Activated T-cell treated with anti-CD3 and anti-CD28 coated beads, Interleukin-2, amount 50 U/mL, for 48 hours (primary cell): Measurements from ENCODE around the gene EIF3M.
A peak's percentile ranks its signal among the peaks of the same experiment; 100 is the strongest.

Experiments
- DNase-seq, 2 experiments: peaks; one replicate each; pipeline ENCODE4 v3.0.0-alpha.2; 2020

Gene EIF3M

DNA sequence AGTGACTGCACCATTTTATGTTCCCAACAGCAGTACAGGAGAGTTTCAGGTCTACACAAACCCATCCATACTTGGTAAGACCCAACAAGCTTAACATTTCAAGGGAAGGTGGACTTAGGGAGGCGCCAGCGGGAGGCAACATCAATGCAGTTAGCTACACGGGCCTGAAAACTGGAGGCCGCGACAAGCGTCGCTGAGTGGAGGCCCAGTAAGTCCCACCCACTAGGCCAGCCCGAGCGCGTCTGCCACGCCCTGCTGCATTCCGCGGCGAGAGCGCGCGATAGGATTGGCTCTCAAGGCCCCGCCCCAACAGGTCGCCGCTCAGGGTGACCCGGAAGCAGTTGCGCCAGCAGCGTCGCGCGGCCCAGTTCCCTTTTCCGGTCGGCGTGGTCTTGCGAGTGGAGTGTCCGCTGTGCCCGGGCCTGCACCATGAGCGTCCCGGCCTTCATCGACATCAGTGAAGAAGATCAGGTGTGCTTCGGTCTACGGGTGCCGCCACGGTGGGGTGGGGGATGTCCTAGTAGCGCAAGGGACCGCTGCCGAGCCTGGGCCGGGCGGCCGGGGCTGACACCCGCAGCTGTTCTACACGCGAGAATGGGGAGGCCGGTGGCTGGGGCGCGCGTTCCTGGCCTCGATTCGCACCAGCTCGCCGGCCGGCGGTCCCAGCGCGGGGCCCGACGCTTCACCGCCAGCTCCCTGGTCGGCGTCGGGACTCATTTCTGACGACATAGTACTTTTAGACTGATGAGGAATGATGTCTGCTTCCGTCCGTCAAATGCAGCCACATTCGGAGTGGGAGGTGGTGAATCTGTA is at the start of gene EIF3M:
EIF3M (plus strand) TSS at position 373 of the 813 bp plus-strand sequence; CDS start at position 430, 57 bp downstream.
- peak; percentile 96 to 97 for DNase-seq

DNA sequence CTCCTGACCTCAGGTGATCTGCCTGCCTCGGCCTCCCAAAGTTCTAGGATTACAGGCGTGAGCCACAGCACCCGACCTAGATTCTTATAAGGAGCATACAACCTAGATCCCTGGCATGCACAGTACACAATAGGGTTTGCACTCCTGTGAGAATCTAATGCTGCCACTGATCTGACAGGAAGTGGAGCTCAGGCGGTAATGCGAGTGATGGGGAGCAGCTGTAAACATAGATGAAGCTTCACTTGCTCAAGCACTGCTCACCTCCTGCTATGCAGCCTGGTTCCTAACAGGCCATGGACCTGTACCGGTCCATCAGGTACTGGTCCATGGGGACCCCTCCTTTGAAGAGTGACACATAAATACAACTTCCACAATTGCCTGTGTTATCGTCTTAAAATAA is 44.8 kb upstream of the EIF3M start:
- DNase-seq, result no peak

DNA sequence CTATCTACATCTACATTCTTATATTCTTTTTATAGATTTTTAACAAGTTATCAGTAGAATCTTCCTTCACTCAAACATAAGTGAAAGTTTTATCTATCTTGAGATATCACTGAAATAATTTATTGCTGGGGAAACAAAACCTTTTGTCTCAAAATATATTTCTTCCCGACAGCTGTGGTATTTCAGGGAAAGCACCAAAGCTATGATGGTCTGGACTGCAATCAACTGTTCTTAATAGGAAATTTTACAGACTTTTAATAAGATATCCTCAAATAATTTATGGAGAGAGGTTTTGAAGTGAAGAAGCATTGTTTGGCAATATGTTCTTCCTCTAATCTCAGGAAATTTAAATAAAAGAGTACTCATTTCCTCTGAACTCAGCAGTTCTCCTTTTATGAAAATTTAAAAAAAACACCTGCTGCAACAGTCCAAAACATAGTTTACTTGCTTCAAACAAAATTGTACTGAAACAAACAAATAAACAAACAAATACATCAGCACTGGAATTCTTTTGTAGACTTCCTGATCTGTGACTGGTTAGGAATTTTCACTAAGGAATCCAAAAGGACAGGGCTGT is 33.9 kb upstream of the EIF3M start:
- no peak for DNase-seq

DNA sequence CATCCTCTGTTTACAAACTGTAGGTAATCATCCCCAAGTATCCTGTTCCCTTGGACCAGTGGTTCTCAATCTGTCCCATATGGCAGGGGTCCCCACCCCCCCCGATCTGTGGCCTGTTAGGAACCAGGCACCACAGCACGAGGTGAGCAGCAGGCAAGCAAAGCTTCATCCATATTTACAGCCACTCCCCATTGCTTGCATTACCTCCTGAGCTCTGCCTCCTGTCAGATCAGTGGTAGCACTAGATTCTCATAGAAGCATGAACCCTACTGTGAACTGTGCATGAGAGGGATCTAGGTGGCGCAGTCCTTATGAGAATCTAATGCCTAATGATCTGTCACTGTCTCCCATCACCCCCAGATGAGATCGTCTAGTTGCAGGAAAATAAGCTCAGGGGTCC is 33.4 kb upstream of the EIF3M start:
- DNase-seq, result no peak

DNA sequence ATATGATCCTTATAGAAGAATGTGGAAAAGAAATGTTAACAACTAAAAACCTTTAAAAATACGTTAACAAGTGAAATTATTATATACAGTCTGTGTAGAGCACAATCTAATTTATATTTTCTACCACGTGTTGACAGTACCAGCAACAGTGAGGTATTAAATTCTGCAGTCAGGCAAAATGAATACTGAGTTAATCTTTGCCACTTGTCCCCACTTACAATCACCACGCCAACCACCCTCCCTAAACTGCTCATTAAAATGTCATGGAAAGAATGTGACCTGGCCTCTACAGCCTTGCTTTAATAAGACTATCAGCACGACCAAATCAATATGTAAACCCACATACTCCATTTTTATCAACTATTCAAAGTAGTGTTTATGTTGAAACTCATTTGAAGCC is 28.5 kb upstream of the EIF3M start:
- no peak for DNase-seq

DNA sequence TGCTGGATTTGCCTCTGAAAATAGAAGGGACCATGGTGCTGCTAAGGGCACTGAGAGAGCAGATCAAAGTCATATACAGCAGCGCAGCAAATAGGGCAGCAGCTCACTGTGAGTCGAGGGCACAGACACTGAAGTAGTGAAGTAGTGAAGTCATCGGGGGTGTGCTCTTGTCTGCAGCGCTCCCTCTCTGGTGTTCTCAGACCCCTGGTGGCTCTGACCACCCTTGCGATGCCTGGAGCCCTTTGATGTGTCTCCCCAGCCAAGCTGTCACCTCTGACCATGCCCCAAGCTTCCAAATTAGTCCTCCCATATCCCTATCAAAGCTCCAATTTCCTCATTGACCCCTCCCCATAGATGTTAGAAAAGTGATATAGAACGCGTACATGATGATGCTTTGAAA is 27.7 kb upstream of the EIF3M start:
- DNase-seq, result no peak

DNA sequence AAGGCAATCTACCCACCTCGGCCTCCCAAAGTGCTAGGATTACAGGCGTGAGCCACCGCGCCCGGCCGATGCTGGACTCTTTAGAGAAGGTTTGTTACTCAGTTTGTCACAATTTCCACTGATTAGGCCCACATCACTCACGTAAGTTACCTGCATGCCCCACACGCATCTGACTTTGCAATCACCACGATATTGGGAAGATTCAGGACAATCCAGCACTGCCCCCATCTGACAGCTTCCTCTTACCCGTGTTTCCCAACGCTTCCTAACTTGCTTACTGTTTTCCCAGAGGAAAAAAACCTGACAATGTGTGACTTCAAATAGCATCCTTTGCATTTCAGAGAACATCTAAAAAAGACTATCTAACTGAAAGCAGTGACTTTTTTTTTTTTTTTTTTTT is 21.8 kb upstream of the EIF3M start:
- DNase-seq, result no peak

DNA sequence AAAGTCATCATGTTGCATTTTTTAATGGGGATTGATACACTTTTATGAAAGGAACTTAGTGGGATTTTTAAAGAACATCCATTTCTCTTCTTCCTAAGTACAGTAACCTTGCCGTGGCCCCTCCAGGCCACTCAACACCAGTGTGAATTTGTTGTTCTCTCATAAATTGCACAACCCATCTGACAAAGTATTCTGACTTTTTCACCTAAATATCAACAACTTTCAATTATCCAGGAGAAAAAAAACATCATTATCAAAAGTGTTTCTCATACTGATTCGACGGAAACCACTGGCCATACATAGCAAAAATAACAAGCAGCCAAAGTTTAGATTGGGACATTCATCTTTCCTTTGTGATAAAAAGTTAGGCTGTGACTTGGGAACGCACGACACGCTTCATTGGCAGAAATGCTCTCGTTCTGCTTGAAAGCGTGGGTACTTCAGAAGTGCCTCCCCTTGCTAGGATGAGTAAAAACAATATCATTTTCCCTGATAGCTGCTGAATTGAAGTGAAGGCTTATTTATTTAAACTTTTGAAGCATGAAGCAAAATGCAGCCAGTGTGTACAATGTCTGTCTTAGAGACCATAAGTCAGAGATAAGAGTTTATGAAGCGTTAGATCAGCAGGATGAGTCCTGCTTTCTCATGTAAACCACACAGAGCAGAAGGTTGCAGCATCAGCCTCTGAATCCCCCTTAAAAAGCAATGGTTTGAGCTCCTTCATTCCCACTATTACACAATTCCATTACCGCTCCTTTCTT is 20.6 kb upstream of the EIF3M start:
- no peak for DNase-seq

DNA sequence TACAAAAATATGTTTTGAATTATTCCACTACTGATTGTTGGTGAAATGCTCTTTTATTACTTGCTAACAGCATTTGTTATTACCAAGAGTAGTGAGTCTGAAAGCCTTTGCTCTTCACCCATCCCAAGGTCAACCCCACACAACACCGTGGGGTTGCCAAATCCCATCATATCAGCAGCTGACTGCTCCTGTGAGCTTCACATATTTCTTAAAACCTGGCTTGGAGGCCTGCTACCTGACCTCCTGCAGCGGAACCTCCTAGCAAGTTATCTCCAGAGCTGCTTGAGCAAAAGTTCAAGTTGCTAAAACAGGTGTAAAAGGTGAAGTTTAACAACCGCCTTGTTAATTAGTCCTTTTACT is 20.1 kb upstream of the EIF3M start:
- DNase-seq, result no peak

DNA sequence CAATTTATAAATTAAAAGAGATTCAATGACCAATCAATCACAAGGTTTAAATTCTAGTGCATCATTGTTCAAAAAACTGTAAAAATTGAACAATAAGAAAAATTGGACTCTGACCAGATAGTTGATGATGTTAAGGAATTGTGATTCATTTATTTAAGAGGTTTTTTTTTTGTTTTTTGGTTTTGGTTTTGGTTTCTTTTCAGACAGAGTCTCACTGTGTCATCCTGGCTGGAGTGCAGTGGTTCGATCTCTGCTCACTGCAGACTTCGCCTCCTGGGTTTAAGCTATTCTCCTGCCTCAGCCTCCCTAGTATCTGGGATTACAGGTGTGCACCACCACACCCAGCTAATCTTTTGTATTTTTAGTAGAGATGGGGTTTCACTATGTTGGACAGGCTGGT is 17.1 kb upstream of the EIF3M start:
- DNase-seq, result no peak

DNA sequence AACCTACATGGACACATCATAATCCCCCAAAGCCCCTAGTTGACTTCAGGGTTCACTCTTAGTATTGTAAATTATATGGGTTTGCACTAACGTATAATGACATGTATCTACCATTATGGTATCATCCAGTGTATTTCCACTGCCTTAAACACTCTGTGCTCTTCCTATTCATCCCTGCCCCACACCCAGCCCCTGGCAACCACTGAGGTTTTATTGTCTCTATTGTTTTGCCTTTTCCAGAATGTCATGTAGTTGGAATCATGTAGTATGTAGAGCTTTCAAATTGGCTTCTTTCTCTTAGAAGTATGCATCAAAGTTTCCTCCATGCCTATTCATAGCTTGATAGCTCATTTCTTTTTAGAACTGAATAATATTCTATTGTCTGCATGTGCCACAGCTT is 16.5 kb upstream of the EIF3M start:
- DNase-seq, result no peak

DNA sequence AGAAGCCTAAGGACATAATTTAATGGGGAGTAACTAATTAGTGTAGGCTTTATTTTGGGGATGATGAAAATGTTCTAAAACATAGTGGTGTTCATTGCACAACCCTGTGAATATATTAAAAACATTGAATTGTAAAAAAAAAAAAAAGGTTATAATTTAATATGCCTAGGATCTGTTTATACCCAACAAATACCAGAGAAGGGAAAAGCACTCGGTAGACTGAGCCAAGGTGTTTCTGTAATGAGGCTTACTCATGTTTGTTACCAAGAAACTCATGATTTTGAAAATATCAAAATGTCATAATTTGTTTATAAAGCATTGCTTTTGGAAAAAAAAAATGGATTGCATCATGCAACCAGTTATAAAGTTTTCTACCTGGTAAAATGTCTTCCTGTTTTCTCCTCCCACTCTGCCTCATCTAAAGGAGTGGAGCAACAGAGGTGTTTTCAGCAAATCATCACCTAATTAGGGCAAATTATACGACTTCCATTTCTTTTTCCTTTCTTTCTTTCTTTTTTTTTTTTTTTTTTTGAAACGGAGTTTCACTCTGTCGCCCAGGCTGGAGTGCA is 14.2 kb upstream of the EIF3M start:
- no peak for DNase-seq

DNA sequence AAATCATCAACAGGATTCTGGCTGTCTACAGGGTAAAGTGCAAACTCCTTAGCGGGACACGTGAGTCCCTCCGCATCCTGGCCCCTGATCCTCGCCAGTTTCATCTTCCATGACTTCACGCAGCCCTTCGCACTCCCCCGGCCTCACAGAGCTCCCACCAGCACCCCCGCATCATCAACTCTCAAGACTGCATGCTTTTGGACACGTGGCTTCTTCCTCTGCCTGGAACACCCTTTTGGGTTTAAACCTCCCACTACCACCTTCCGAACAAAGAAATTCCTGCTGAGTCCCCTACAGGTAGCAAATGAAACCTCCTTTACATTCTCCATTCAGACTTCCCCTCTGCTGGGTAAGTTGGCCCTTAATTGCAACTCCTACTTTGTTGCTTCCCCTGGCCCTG is 12.6 kb upstream of the EIF3M start:
- DNase-seq, result no peak

DNA sequence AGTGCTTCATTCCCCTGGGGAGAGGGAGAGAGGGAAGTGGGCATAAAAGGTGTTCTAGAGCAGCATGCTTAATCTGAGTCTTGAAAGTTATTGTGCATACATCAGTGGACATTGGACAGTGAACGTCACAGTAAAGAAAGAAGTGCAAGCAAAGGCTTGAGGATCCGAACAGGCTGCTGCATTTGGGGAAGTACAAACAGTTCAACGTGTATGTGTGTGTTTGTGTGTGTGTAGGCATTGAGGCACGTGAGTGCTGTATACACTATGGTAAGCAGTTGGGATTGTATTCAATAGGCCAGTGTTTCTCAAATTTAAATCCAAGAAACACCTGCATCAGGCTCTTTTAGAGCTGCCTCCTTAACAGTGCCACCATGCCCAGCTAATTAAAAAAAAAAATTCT is 10.4 kb upstream of the EIF3M start:
- no peak for DNase-seq

DNA sequence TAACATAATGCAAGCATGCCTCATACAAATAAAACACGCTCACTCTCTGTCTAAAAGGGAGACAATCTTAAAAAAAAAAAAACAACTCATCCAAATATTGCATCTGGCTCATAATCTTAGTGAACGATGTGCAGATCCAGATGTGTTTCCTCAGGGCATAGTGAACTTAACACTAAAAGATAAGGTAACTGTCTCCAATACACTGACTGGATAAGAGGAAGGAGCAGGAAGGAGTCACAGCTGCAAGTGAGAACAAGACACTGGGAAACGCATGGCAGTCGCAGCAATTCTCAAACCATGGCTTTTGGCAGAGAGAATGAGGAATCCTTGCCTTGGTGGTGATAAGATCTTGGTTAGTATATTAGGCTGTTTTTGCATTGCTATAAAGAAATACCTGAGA is 9.2 kb upstream of the EIF3M start:
- DNase-seq, result no peak

DNA sequence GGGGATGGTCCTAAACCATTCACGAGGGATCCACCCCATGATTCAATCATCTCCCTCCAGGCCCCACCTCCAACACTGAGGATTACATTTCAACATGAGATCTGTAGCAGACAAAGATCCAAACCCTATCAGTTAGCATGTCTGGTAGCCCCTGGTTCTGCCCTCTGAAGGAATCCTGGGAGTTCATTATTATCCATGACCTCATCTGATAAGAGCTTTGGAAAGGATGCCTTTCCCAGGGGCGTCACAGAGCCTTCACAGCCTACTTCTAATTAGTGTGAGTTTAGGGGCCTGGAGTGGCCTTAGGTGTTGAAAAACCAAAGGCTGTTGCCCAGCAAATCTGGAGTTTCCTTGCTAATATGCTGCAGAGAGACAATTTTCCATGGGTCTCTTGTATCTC is 8.6 kb upstream of the EIF3M start:
- DNase-seq, result no peak

DNA sequence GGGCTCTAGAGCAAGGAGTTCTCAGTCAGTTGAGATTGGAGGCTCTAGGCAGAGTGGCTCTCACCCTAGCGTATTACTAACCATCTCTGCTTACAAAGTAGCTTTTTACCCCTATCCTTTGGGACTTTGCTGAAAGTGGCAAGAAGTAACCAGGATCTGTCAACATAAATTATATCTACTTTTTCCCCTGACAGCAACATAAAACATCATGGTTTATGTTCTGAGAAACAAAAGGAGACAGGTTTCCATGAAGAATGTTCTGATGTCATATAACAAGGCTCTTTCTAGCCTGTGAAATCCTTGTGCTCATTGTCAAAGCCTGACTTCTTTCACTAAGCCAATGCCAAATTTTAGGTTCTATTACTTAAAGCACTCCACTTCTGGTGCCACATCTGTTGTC is 7.2 kb upstream of the EIF3M start:
- DNase-seq, result no peak

DNA sequence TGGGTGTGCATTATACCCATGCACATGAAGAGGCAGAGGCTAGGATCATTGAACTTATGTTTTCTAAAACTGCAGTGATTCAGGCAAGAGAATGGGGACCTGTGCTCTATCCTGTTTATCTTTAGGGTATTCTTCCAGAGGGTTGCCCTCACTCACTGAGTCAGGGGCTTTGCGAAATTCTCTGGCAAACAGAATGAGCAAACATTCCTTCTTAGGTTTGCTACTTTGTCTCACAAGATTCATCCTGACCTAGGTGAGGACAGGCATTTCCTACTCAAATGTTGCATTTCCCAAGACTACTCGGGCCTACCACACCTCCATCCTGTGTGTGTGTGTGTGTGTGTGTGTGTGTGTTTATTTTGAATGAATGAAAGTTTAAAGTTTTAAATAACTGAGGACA is 2.7 kb upstream of the EIF3M start:
- no peak for DNase-seq

DNA sequence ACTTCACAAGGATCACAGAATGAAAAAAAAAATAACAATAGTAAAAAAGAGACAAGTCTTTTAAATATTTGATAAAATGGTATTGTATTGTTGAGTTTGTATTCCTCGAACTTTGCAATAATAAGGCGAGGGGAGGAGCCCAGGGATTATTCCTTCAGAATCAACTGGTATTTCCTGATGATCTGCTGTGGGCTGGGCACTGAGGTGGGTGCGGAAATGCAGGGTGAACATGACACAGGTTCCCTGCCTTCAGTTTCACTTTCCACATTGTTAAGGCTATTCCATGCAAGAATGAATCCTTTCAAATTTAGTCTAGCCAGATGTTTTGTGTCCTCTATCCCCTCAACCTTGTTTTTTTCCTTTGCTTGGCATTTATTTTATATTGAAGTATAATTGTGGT is 2.1 kb upstream of the EIF3M start:
- DNase-seq, result no peak

DNA sequence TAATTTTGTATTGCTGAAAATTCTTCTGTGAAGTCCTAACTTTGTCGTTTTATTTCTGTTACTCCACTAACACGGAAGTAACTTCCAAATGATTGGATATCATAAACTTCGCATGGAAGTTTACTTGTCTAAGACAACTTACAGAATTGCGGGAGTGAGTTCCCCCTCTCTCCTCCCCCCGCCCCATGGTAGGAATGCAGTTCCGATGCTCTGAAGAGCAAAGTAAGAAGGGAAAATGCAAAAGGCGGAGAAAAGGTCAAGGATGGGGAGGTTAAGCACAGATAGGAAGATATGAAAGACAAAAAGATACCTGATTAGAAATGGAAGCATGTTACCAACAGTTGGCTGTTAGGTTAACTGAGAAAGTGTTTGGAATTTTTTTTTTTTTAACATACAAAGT is 1.3 kb downstream of the EIF3M start:
- no peak for DNase-seq

DNA sequence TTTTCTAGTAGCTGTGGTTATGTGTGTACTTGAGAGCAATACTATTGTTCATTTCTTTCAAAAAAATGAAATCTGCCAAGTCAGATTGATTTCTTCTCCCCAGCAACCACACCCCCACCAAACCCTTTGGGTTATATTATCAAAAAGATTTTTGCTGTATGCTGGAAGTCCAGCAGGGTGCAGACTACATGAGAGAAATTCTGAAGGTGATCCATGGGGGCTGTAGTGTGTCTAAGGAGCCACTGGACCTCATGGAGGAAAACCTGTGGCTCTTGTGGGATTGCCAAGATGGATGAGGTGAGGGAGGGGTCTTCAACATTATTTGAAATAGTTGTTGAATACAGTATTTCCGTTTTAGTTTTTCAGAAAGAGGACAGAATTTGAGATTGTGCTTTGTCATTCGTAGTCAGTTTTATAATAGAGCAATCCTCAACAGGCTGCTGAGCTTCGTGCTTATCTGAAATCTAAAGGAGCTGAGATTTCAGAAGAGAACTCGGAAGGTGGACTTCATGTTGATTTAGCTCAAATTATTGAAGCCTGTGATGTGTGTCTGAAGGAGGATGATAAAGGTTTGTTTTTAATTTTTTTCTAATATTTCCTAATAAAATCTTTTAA is 3.1 kb downstream of the EIF3M start:
- DNase-seq, result no peak

DNA sequence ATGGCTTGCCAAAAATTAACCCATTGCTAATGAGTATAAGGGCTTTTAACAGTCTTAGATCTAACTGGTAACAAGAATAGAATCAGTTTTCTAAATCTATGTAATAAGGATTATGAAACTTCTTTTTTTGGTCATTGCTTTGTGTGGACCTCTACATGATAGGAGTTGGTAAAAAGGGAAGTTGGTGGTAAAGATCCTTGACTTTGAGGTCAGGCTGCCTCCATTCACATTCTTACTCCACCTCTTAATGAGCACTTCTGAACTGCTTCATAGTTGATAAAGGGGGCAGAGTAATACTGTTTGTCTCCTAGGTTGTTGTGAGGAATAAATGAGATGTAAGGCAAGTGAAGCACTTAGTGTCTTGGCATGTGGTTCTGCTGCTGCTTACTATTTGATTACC is 10.6 kb downstream of the EIF3M start:
- DNase-seq, result no peak

DNA sequence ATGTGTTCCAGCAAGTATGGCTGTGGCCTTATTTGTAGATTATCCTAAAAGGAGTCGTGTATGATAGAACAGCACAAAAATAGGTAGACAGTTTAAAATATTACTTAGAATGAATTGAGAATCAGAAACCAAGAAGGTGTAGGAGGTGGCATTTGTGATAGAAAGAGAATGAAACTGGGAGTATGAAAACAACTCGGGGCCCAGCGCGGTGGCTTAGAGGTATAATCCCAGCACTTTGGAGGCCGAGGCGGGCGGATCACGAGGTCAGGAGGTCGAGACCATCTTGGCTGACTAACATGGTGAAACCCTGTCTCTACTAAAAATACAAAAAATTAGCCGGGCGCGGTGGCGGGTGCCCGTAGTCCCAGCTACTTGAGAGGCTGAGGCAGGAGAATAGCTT is 12.5 kb downstream of the EIF3M start:
- peak; percentile 69 to 72 for DNase-seq

DNA sequence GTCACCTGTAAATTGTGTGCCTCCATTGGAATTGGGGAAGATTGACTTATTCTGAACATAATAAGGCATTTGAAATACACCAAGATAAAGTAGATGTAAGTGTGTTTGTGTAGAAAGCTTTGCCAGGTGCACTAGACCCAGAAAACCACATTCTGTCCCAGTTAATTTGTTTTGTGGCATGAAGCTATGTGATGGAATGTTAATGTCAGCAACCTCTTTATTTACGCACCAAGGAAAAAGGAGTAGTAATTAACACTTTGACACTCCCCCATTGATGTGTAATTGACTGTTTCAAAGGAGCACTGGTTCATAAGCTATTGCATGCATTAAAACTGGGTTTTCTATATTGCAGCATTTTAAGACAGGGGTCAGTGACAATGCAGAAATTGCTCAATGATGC is 14.3 kb downstream of the EIF3M start:
- no peak for DNase-seq
